Epithelial cell of esophagus (primary cell): ENCODE results near the gene MYDGF.

ENCODE experiments used
- DNase-seq: peaks from one replicate; pipeline ENCODE4 v3.0.0; 2010; ENCODE audit warnings: low read depth
- H3K4me3 ChIP-seq: 2 replicates; pipeline ENCODE4 v1.5.1; 2011; ENCODE audit warnings: mild to moderate bottlenecking, low read length, control low read depth
- CTCF ChIP-seq: IDR thresholded peaks from 2 replicates; pipeline ENCODE4 v1.5.1; 2011; ENCODE audit warnings: low read depth, mild to moderate bottlenecking, low read length, control low read depth, inconsistent platforms; ENCODE audit not compliant: insufficient read depth; ENCODE audit errors: missing control alignments

MYDGF gene

GRCh38 chr19:4707322-4707721, 37.2 kb upstream of the MYDGF start:
- DNase-seq = no peak
- no peak for TF ChIP-seq CTCF
- no peak overlapping the region for H3K4me3 ChIP-seq

DNA sequence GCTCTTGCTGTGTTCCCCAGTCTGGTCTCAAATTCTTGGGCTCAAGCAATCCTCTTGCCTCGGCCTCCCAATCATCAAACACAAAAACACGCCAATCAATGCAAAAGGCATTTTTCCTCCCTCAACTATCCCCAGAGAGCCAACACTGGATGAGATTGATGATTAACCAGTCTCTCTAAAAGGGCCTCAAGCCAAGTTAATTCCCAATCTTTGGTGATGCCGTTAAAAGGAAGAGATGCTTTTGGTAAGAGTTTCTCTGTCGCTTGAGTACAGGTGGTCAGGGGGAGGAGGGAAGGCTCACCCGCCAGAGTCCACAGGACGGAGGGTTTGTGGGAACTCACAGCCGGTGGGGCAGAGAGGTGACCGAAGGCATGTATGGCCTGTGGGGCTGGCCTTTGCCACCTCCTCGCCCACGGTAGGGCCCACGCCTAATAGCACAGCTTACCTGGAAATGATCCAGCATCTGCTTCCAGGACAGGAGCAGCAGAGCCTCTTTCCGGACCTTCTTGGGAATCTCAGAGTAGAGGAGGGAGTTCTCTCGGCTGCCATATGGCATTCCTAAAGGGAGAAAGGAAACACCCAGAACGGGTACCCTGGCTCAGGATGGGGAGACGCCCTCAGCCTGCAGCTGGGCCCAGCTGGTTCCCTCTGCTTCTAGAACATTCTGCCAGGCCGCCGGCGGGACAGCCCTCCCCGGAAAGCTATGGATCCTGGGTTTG, 35.4 kb upstream of the MYDGF start:
- TF ChIP-seq CTCF = no peak
- H3K4me3 ChIP-seq = no peak overlapping the region
- DNase-seq = no peak

DNA sequence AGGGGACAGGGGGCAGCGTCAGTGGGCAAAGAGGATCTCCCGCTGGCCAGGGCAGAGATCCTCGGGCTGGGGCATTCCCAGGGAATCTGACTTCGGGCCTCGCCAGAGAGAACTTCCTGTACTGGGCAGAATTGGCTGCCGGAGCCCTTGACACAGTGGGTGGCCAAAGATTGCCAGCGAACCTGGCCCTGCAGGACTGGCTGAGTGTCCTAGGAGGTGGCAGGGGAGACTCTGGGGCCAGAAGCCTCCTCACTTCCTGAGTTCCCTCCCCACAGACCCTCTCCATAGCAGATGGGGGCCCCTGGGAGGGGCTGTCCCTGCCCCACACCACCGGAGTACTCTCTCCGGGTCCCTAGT, 34.2 kb upstream of the MYDGF start:
- H3K4me3 ChIP-seq = no peak overlapping the region
- no peak for DNase-seq
- TF ChIP-seq CTCF = no peak

DNA sequence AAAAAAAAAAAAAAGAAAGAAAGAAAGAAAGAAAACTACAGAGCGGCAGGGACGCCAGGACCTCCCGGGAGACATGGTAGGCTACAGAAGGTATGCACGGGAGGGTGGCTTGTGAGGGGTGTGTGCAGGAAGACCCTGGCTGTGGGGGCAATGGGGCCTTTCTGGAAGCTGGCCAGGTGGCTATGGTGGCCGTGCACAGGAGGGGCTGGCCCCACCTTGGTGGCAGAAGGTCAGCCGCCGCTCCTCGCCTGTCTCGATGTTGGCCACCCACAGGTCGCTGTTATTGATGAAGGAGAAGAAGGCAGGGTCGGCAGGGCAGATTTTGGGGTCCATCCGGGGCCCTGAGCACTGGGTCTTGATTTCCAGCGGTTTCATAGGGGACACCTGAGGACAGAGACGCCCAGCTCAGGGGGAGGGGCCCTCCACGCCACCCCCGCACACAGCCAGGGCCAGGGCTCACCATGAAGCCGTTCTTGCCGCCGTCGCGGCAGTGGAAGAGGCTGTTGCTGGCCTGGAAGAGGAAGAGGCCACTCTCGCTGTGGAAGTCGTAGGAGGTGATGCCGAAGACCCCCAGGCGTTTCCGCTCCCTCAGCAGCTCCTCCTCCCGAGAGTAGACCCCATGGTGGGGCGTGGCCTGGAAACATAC, 33.7 kb upstream of the MYDGF start:
- no peak for TF ChIP-seq CTCF
- no peak for DNase-seq
- H3K4me3 ChIP-seq = no peak overlapping the region

DNA sequence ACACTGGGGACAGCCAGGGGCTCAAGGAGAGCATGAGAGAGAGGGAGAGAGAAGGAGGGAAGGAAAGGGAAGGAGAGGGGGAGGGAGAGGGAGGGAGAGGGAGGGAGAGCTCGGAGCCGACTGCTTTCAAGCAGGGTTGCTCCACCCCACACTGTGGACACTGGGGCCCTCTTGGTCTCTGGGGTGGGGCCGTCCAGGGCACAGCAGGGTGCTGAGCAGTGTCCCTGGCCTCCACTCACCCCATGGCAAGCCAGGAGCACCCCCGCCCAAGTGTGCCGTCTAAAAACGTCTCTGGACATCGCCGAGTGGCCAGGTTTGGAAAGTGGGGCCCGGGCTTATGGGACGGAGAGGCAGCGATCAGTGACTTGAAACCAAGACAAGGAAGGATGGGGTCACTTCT, 32.6 kb upstream of the MYDGF start:
- no peak for DNase-seq
- H3K4me3 ChIP-seq = no peak overlapping the region
- TF ChIP-seq CTCF = no peak

DNA sequence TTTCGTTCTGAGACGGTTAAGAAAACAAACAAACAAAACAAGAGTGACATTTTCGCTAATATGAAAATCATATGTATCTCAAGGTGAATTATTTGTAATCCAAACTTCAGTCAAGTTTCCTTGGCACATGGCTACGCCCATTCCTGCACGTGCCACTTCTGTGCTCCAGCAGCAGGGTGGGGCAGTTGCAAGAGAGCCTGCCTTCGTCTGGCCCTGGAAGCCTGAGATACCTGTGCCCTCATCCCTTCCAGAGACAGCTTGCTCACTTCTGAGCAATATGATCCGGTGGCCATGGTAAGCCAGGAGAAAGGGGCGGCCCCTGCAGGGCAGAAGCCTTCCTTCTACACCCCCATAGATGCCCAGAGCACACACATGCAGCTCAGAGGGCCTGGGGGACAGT, 31.4 kb upstream of the MYDGF start:
- no peak overlapping the region for H3K4me3 ChIP-seq
- TF ChIP-seq CTCF = no peak
- DNase-seq = no peak

DNA sequence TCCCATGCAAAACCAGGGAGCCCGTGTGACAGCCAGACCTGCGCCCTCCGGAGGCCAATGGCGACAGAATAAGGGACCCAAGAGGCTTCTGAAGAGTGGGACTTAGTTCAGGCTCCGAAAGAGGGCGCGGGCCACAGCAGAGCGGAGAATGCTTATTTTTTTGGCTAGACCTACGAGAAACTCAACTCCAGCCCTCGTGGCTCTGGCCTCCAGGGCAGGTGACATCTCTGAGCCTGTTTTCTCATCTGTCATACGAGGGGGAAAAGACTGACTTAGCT, 30.5 kb upstream of the MYDGF start:
- no peak for DNase-seq
- H3K4me3 ChIP-seq = no peak overlapping the region
- TF ChIP-seq CTCF = no peak
